Hippocampal formation (tissue), 2 donors: ENCODE data around the gene ERG28.

Source experiments
- DNase-seq, 2 donors: peaks; one replicate each; lab custom pipeline; 2025; lab: John Stamatoyannopoulos, UW

The ERG28 gene

GRCh38 chr14:75658957-75659356 is 1.7 kb downstream of the ERG28 start:
- no peak for DNase-seq

GRCh38 chr14:75657331-75657730 is 3.3 kb downstream of the ERG28 start:
- DNase-seq, result no peak

- no peak for DNase-seq
These were observed 5.4 kb downstream of the ERG28 start for GRCh38 chr14:75655235-75655634.

GRCh38 chr14:75654127-75654732 is 6.4 kb downstream of the ERG28 start:
- peak; percentile 55 to 73 for DNase-seq

GRCh38 chr14:75653563-75653962 is 7.1 kb downstream of the ERG28 start:
- DNase-seq, result no peak

GRCh38 chr14:75650253-75651058 is 10.2 kb downstream of the ERG28 start:
- DNase-seq, result no peak

- DNase-seq, result no peak
These were observed 10.9 kb downstream of the ERG28 start for GRCh38 chr14:75649773-75650172.

GRCh38 chr14:75649337-75649736 is 11.3 kb downstream of the ERG28 start:
- no peak for DNase-seq

GRCh38 chr14:75648066-75648838 is 12.4 kb downstream of the ERG28 start:
- DNase-seq, result no peak

GRCh38 chr14:75647640-75648039 is 13.0 kb downstream of the ERG28 start:
- no peak for DNase-seq

GRCh38 chr14:75646762-75647161 is 13.9 kb downstream of the ERG28 start:
- no peak for DNase-seq

GRCh38 chr14:75645056-75645455 is 15.6 kb downstream of the ERG28 start:
- no peak for DNase-seq

GRCh38 chr14:75643985-75644384 is 16.7 kb downstream of the ERG28 start:
- no peak for DNase-seq

GRCh38 chr14:75640876-75641275 is 19.8 kb downstream of the ERG28 start:
- no peak for DNase-seq

GRCh38 chr14:75636100-75636692 is 24.5 kb downstream of the ERG28 start:
- DNase-seq, result peak; percentile 3 to 37

- no peak for DNase-seq
These were observed 25.8 kb downstream of the ERG28 start for GRCh38 chr14:75634848-75635247.

- DNase-seq, result no peak
These were observed 29.2 kb downstream of the ERG28 start for GRCh38 chr14:75631453-75631831.

GRCh38 chr14:75630695-75631452 is 29.8 kb downstream of the ERG28 start:
- DNase-seq, result no peak

- DNase-seq, result no peak
These were observed 31.9 kb downstream of the ERG28 start for GRCh38 chr14:75628816-75629215.

GRCh38 chr14:75627406-75627805 is 33.3 kb downstream of the ERG28 start:
- no peak for DNase-seq

- DNase-seq, result no peak
These were observed 33.8 kb downstream of the ERG28 start for GRCh38 chr14:75626863-75627262.

GRCh38 chr14:75626396-75626795 is 34.3 kb downstream of the ERG28 start:
- DNase-seq, result no peak
